ENCODE results near the gene TBC1D1. TPM values are rescaled to one million over a fixed set of nuclear protein-coding genes. Genes with fewer than 3 reads are reported as not detected.

Gene TBC1D1
- total and polyA plus RNA-seq, 12 donors, result 85.4 to 153 (median 106) TPM

GRCh38 chr4:37983951-37984350, 93.1 kb downstream of the TBC1D1 start:
- 98 to 100% methylated on average over 1 of the region's 1 CpG for WGBS, 2 donors
- H3K9me3 ChIP-seq, result no peaks in the 10 kb centered on the region
- no peak for TF ChIP-seq CTCF (IDR thresholded peaks at IDR 0.05)
- intact Hi-C loops (cut with DNase I), result loop anchor here in 4 of 10 donors (5.0 to 10.0 kb wide), 6 partner anchors 33 to 157 kb away; partner anchors contain the start of genes PGM2 (in 1 of the 4) and TBC1D1 (in 1 of the 4)
- no peak overlapping the region for H3K4me3 ChIP-seq
- H3K36me3 ChIP-seq, result peaks cover 0 to 4% (median 0%) of the 10 kb centered on the region in 9 donors
- DNase-seq (no peak), ATAC-seq (no peak)
- H3K27ac ChIP-seq, result no peak overlapping the region
- peaks cover 3 to 90% (median 57%) of the 10 kb centered on the region in 9 donors for H3K4me1 ChIP-seq
- no peaks in the 10 kb centered on the region for H3K27me3 ChIP-seq

DNA sequence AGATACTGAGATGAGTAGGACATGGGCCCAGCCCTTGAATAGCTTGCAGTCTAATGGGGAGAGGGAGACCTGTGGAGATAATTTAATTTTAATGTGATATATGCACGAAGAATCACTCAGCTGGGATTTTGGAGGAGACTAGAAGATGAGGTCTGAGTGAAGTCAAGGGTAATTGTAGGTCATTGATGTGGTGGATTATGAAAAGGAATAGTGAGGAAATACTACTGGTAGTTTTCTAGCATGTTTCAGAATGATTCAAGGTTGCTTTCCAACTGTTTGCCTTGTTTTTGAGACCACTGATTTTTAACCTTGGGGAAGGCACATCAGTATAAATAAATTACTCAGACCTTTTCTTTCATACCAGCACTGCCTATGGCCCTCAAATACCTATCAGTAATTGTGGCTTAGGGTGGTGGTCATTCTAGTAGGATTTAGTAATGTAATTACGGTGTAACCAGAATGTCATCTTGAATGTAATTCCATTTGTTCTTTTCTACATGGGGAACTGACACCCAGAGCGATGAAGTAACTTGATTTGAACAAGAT, 94.9 kb downstream of the TBC1D1 start:
- no peaks in the 10 kb centered on the region for H3K9me3 ChIP-seq
- no peaks in the 10 kb centered on the region for H3K27me3 ChIP-seq
- intact Hi-C loops (cut with DNase I), result loop anchor here in 2 of 10 donors (10.0 kb wide), 3 partner anchors 49 to 151 kb away; partner anchors contain the start of gene TBC1D1 (in 1 of the 2)
- no peak for TF ChIP-seq CTCF (IDR thresholded peaks at IDR 0.05)
- WGBS, 2 donors, result 55 to 81% methylated on average over 3 of the region's 3 CpGs
- peaks cover 3 to 90% (median 72%) of the 10 kb centered on the region in 9 donors for H3K4me1 ChIP-seq
- H3K27ac ChIP-seq, result peak overlapping the region in 1 of 10 donors; percentile 91
- peaks cover 0 to 4% (median 0%) of the 10 kb centered on the region in 9 donors for H3K36me3 ChIP-seq
- DNase-seq (no peak), ATAC-seq (no peak)
- no peak overlapping the region for H3K4me3 ChIP-seq

DNA sequence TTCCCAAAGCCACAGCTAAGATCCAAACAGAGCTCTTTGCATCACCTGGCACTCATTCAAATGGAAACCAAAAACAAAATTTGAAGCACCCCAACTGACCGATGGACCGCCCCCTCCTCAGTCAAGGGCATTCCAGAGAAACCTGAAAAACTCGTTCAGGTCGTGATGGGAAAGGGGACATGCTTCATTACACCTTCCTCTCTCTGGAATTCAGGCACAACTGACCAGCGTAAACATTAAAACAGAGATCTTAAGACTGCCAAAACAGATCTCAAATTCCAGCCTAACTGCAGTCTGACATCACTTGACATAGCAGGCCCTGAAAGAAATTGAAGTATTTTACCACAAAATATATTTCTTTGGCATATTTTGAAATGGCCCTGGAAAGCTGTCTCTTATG, 97.8 kb downstream of the TBC1D1 start:
- H3K4me3 ChIP-seq, result no peak overlapping the region
- WGBS, 2 donors, result 73 to 78% methylated on average over 5 of the region's 5 CpGs
- TF ChIP-seq CTCF (IDR thresholded peaks at IDR 0.05), result no peak
- peak overlapping the region in 7 of 10 donors; percentile 40 to 91 (median 82) for H3K27ac ChIP-seq
- peaks cover 3 to 90% (median 61%) of the 10 kb centered on the region in 9 donors for H3K4me1 ChIP-seq
- intact Hi-C loops (cut with DNase I), result loop anchor here in 2 of 10 donors (10.0 kb wide), 3 partner anchors 46 to 154 kb away; partner anchors contain the start of gene TBC1D1 (in 1 of the 2)
- no peaks in the 10 kb centered on the region for H3K9me3 ChIP-seq
- H3K27me3 ChIP-seq, result no peaks in the 10 kb centered on the region
- no peaks in the 10 kb centered on the region for H3K36me3 ChIP-seq
- no peak for ATAC-seq
- DNase-seq, result no peak

GRCh38 chr4:37989398-37990260, 98.7 kb downstream of the TBC1D1 start:
- no peak for TF ChIP-seq CTCF (IDR thresholded peaks at IDR 0.05)
- H3K27me3 ChIP-seq, result no peaks in the 10 kb centered on the region
- peaks cover 3 to 95% (median 66%) of the 10 kb centered on the region in 9 donors for H3K4me1 ChIP-seq
- H3K9me3 ChIP-seq, result no peaks in the 10 kb centered on the region
- no peaks in the 10 kb centered on the region for H3K36me3 ChIP-seq
- peak overlapping the region in 1 of 10 donors; percentile 7 for H3K4me3 ChIP-seq
- intact Hi-C loops (cut with DNase I), result loop anchor here in 2 of 10 donors (10.0 kb wide), 3 partner anchors 45 to 155 kb away; partner anchors contain the start of gene TBC1D1 (in 1 of the 2)
- DNase-seq, result no peak
- ATAC-seq, result peak; percentile 62 to 90 (median 80)
- H3K27ac ChIP-seq, result peak overlapping the region; percentile 42 to 91 (median 76)
- 60 to 70% methylated on average over 8 of the region's 8 CpGs for WGBS, 2 donors
